GM23248 (cell line): ENCODE measurements around the gene CNIH4. TPM values are rescaled to one million over a fixed set of nuclear protein-coding genes. Genes with fewer than 3 reads are reported as not detected.
"Not testable (repeated sequence)": the region's sequence is repeated elsewhere in the genome, so short reads cannot be mapped to it uniquely, and the experiment has no call there.

Experiments
- DNase-seq: peaks from one replicate; pipeline ENCODE4 v3.0.0-alpha.2; 2015
- H2AFZ ChIP-seq: fragments of 200-600 bp; sonication (generic); 2 replicates; pipeline ENCODE4 v1.6.1; 2016; ENCODE audit warnings: antibody characterized with exemption
- H3F3A ChIP-seq: fragments of 200-600 bp; sonication (generic); 2 replicates; pipeline ENCODE4 v1.6.1; 2016; ENCODE audit warnings: mild to moderate bottlenecking, antibody characterized with exemption, mixed run types; ENCODE audit not compliant: insufficient read depth
- H3K27ac ChIP-seq: fragments of 200-600 bp; sonication (generic); 2 replicates; pipeline ENCODE4 v1.5.1; 2016; ENCODE audit warnings: mild to moderate bottlenecking
- H3K27me3 ChIP-seq: fragments of 200-600 bp; sonication (generic); replicated peaks from 2 replicates; pipeline ENCODE4 v1.6.1; 2016; ENCODE audit warnings: mild to moderate bottlenecking; ENCODE audit not compliant: insufficient read depth
- H3K36me3 ChIP-seq: fragments of 200-600 bp; sonication (generic); 2 replicates; pipeline ENCODE4 v1.6.1; 2016; ENCODE audit warnings: low read depth, mild to moderate bottlenecking
- H3K4me1 ChIP-seq: fragments of 200-600 bp; sonication (generic); 2 replicates; pipeline ENCODE4 v1.6.1; 2016; ENCODE audit warnings: mild to moderate bottlenecking; ENCODE audit not compliant: insufficient read depth
- H3K4me2 ChIP-seq: fragments of 200-600 bp; sonication (generic); one replicate; pipeline ENCODE4 v1.6.1; 2016; ENCODE audit warnings: mild to moderate bottlenecking; ENCODE audit not compliant: unreplicated experiment
- H3K4me3 ChIP-seq: fragments of 200-600 bp; sonication (generic); 2 replicates; pipeline ENCODE4 v1.5.1; 2016; ENCODE audit warnings: mild to moderate bottlenecking
- H3K79me2 ChIP-seq: fragments of 200-600 bp; sonication (generic); 2 replicates; pipeline ENCODE4 v1.6.1; 2016; ENCODE audit warnings: mild to moderate bottlenecking; ENCODE audit not compliant: insufficient read depth
- H3K9ac ChIP-seq: fragments of 200-600 bp; sonication (generic); 2 replicates; pipeline ENCODE4 v1.6.1; 2016; ENCODE audit warnings: mild to moderate bottlenecking
- H3K9me2 ChIP-seq: fragments of 200-600 bp; sonication (generic); 2 replicates; pipeline ENCODE4 v1.6.1; 2016; ENCODE audit warnings: mixed run types, mild to moderate bottlenecking, moderate library complexity; ENCODE audit not compliant: insufficient read depth
- H3K9me3 ChIP-seq: fragments of 200-600 bp; sonication (generic); one replicate; pipeline ENCODE4 v1.6.1; 2017; ENCODE audit warnings: low read depth
- H4K20me1 ChIP-seq: fragments of 200-600 bp; sonication (generic); 2 replicates; pipeline ENCODE4 v1.6.0; 2016; ENCODE audit not compliant: insufficient read depth
- EZH2 ChIP-seq: fragments of 200-600 bp; sonication (generic); IDR thresholded peaks from 2 replicates; pipeline ENCODE4 v1.6.1; 2018; ENCODE audit warnings: antibody characterized with exemption, mild to moderate bottlenecking; ENCODE audit not compliant: insufficient read depth, poor library complexity, severe bottlenecking
- EZH2phosphoT487 ChIP-seq: fragments of 200-600 bp; sonication (generic); IDR thresholded peaks from 2 replicates; pipeline ENCODE4 v1.6.1; 2018; ENCODE audit warnings: antibody characterized with exemption, moderate library complexity, mild to moderate bottlenecking, low read depth; ENCODE audit not compliant: insufficient read depth
- WGBS, 2 experiments: methylation state at CpG; one replicate each; pipeline ENCODE4 v1.1.6; 2015 to 2017; ENCODE audit warnings: low lambda C conversion rate in 2 of 2, low coverage in 1 of 2; ENCODE audit errors: missing lambda C conversion rate in 2 of 2; 5-methylcytosine and 5-hydroxymethylcytosine counted together
- in situ Hi-C: fragments of 300-500 bp; cut with MboI; formaldehyde crosslinking; loops from 2 replicates; pipeline ENCODE4 v1.15.0; 2020
- polyA plus RNA-seq: library from polyadenylated mRNA; unstranded; fragments of >200 nt; fragmentation: Nextera tagmentation; extraction: Ambion mirVana; gene quantifications from 2 replicates; pipeline ENCODE4 v1.2.1, GENCODE V29; 2016
- total RNA-seq: library from RNA; depleted of rRNA; stranded (reverse); fragments of >200 nt; shearing (Covaris generic); gene quantifications from 2 replicates; pipeline ENCODE4 v1.2.3, GENCODE V29; 2014; rRNA removed

The CNIH4 gene
- total RNA-seq, result 53.9 and 73.5 TPM in 2 replicates
- 142 TPM in 2 replicates for polyA plus RNA-seq

DNA sequence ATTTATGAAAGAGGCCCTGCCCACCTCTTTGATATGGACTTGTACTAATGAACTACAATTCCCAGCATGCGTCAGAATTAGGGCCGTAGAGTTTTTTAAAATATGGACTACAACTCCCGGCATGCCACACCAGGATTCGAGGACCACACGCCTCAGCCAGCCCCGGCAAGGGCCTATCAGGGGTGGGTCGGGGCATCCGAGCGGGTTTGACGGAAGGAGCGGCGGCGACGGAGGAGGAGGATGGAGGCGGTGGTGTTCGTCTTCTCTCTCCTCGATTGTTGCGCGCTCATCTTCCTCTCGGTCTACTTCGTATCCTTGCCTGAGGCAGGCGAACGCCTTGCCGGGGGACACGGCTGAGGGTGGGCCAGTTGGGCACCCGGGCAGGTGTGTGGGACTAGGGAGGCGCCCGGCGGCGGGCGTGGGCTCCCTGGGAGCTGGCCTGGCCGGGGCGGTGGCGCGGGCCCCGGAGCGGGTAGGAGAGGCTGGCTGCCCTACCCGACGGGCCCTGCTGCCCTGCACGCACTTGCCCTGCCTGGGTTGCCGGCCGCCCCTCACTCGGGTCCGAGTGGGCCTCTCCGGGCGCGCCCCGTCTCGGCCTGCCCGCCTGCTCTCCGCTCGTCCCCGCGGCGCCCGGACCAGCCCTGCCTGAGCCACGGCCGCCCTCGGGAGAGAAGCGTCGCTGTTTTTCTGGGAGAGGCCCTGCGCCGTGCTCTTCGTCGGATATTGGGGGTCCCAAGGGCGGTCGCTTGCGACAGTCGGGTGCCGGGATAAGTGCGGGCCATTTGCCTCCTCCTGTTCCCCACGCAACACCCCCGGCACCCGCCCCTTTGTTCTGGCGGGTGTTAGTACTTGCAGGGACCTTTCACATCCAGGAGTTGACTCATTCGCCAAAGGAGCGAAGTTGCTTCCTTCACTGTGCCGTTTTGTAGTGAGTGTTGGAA lies at the start of gene CNIH4:
Gene CNIH4 (plus strand): TSS at position 195 of the 941 bp plus-strand sequence. CDS start 46 bp downstream, at position 241.
- peaks cover 45% of the 10 kb centered on the region for H3K79me2 ChIP-seq
- 1% methylated on average over 66 to 68 of the region's 78 CpGs for WGBS, 2 experiments

GRCh38 chr1:224308064-224308463 lies 48.6 kb upstream of the CNIH4 start:
- no peaks in the 10 kb centered on the region for H4K20me1 ChIP-seq

More for the DNA sequence above, at the start of gene CNIH4:
- no peak for TF ChIP-seq EZH2
- no peak for TF ChIP-seq EZH2phosphoT487
- H3K27ac ChIP-seq, result peak within 1 kb of the TSS; percentile 86
- no peaks in the 10 kb centered on the region for H3K9me2 ChIP-seq
- peak within 1 kb of the TSS; percentile 98 for H3K4me2 ChIP-seq
- in situ Hi-C loops, result no loop called here
- peaks cover 10% of the 10 kb centered on the region; the same call in 1 of the 2 replicates for H3K4me1 ChIP-seq
- no peaks in the 10 kb centered on the region for H3K27me3 ChIP-seq
- DNase-seq, result peak; percentile 98
- peaks cover 10% of the 10 kb centered on the region; the same call in 1 of the 2 replicates for H3F3A ChIP-seq
- H3K4me3 ChIP-seq, result peak within 1 kb of the TSS; percentile 89
- peak within 1 kb of the TSS; percentile 91 for H2AFZ ChIP-seq
- H3K36me3 ChIP-seq, result peaks cover 8% of the 10 kb centered on the region; the same call in 1 of the 2 replicates
- H3K9ac ChIP-seq, result peak within 1 kb of the TSS; percentile 86
- no peaks in the 10 kb centered on the region for H3K9me3 ChIP-seq
- peaks cover 6% of the 10 kb centered on the region; the same call in 1 of the 2 replicates for H4K20me1 ChIP-seq

GRCh38 chr1:224311503-224311902 lies 45.2 kb upstream of the CNIH4 start:
- H3K4me3 ChIP-seq, H3K27ac ChIP-seq, H3K4me1 ChIP-seq, H2AFZ ChIP-seq, H4K20me1 ChIP-seq, H3K9me3 ChIP-seq, H3K9ac ChIP-seq, H3K9me2 ChIP-seq, H3F3A ChIP-seq, H3K27me3 ChIP-seq, H3K79me2 ChIP-seq, in situ Hi-C loops, H3K4me2 ChIP-seq: not testable (repeated sequence)
- peaks cover 35% of the 10 kb centered on the region for H3K36me3 ChIP-seq
- DNase-seq, result peak; percentile 37
- 94 to 100% methylated on average over 1 of the region's 1 CpG for WGBS, 2 experiments

More at GRCh38 chr1:224308064-224308463, 48.6 kb upstream of the CNIH4 start:
- WGBS, 2 experiments, result 97 to 98% methylated on average over 3 of the region's 3 CpGs
- no peak overlapping the region for H3K4me3 ChIP-seq
- H3K4me2 ChIP-seq, result no peak overlapping the region
- no peak overlapping the region for H2AFZ ChIP-seq
- peaks cover 2% of the 10 kb centered on the region; the same call in 1 of the 2 replicates for H3K79me2 ChIP-seq
- in situ Hi-C loops, result no loop called here
- H3K36me3 ChIP-seq, result peaks cover 36% of the 10 kb centered on the region
- no peak for DNase-seq
- no peaks in the 10 kb centered on the region for H3K9me3 ChIP-seq
- no peak overlapping the region for H3K9ac ChIP-seq
- no peak overlapping the region for H3K27ac ChIP-seq
- peaks cover 7% of the 10 kb centered on the region; the same call in 1 of the 2 replicates for H3K4me1 ChIP-seq
- TF ChIP-seq EZH2, result no peak
- TF ChIP-seq EZH2phosphoT487, result no peak
- H3K9me2 ChIP-seq, result no peaks in the 10 kb centered on the region
- no peaks in the 10 kb centered on the region for H3K27me3 ChIP-seq
- H3F3A ChIP-seq, result no peaks in the 10 kb centered on the region

DNA sequence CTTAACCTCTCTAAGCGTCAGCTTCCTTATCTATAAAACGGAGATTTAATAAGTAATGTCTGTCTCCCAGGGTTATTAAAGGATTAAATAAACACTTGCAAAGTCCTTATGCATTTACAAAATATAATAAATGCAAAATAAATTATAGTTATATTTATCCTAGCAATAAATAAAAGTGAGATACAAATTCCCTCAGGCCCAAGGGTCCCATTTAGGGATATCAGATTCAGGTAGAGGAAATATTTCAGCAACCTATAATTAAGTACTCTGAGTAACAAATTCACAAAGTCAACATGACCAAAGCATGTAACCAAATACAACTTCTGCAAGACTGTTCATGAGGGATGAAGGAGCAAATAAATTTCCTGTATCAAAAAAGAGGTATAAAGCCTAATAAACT lies 44.7 kb upstream of the CNIH4 start:
- WGBS, 2 experiments, result 99 to 100% methylated on average over 2 of the region's 2 CpGs
- Histone ChIP-seq H3K4me2 (no peak overlapping the region), H3K9me3 (no peaks in the 10 kb centered on the region), H3K4me3 (no peak overlapping the region), H3K4me1 (peaks cover 7% of the 10 kb centered on the region; the same call in 1 of the 2 replicates), H3K9me2 (no peaks in the 10 kb centered on the region), H3K9ac (no peak overlapping the region), H3K36me3 (peaks cover 33% of the 10 kb centered on the region), H3K27me3 (no peaks in the 10 kb centered on the region), H3K79me2 (peaks cover 7% of the 10 kb centered on the region; the same call in 1 of the 2 replicates), H4K20me1 (no peaks in the 10 kb centered on the region), H3K27ac (no peak overlapping the region), H3F3A (no peaks in the 10 kb centered on the region), H2AFZ (no peak overlapping the region)
- TF ChIP-seq EZH2, result no peak
- no peak for TF ChIP-seq EZH2phosphoT487
- in situ Hi-C loops, result no loop called here
- no peak for DNase-seq
